BJ (cell line): ENCODE results near the gene ISCA2. TPM values are rescaled to one million over a fixed set of nuclear protein-coding genes. Genes with fewer than 3 reads are reported as not detected.

Experiments used
- CTCF ChIA-PET: fragments of 350-600 bp; formaldehyde crosslinking; extraction: SDS; loops from one replicate; lab custom pipeline; 2021; ENCODE audit warnings: antibody characterized with exemption, inconsistent platforms; lab: Yijun Ruan, JAX
- POLR2A ChIA-PET: fragments of 300-600 bp; sonication (Branson Sonifier 250); formaldehyde crosslinking; extraction: SDS; loops from one replicate; lab custom pipeline; 2021; ENCODE audit warnings: antibody characterized with exemption; lab: Charles Lee
- DNase-seq: peaks from one replicate; pipeline ENCODE4 v3.0.0-alpha.2; 2011; ENCODE audit warnings: low read depth
- H3K27me3 ChIP-seq: 2 replicates; pipeline ENCODE4 v1.6.0; 2011; ENCODE audit warnings: low read length; ENCODE audit not compliant: control insufficient read depth, insufficient read depth
- H3K36me3 ChIP-seq: 2 replicates; pipeline ENCODE4 v1.5.1; 2011; ENCODE audit warnings: low read length; ENCODE audit not compliant: control insufficient read depth, insufficient read depth
- H3K4me3 ChIP-seq: 2 replicates; pipeline ENCODE4 v1.5.1; 2011; ENCODE audit warnings: low read depth, mild to moderate bottlenecking, control low read depth, low read length
- polyA plus RNA-seq: library from polyadenylated mRNA; depleted of rRNA; stranded (reverse); fragments of >200 nt; gene quantifications from 2 replicates; pipeline ENCODE4 v1.2.3, GENCODE V29; 2011
- TF ChIP-seq, protein P1 (sequence below): IDR thresholded peaks from 2 replicates; pipeline ENCODE4 v1.5.1; 2011; ENCODE audit warnings: low read depth, mild to moderate bottlenecking, control low read depth, inconsistent platforms, low read length, moderate library complexity; ENCODE audit not compliant: insufficient read depth

ISCA2 gene
- polyA plus RNA-seq, 1 experiment: 13.0 TPM

DNA sequence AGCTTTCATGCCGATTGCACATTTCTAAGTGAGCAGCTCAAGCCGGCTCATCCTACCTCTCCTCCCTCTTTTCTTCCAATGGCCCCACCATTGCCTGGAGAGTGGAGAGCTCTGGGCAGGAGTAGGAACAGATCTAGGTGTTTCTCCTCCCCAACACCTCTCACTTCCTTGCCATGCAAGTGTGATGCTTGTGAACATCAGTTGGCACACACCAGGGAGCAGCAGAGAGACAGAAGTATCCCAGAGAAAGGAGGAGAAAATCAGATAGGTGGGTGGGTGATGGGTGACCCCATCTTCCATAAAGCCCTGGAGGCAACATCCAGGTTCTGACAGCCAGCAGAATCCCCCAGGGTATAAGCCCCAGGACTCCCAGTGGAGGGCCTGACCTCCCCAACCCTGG, 28.2 kb upstream of the ISCA2 start:
- ChIA-PET POLR2A (no interaction called here), CTCF (interaction anchor here (8.9 kb wide), 1 partner anchor 12 kb away, joined by 55 read pairs; no protein-coding TSS in a partner anchor)
- Histone ChIP-seq H3K4me3 (no peak overlapping the region), H3K36me3 (no peaks in the 10 kb centered on the region), H3K27me3 (peaks cover 3% of the 10 kb centered on the region)
- no peak for DNase-seq
- TF ChIP-seq, protein P1, sequence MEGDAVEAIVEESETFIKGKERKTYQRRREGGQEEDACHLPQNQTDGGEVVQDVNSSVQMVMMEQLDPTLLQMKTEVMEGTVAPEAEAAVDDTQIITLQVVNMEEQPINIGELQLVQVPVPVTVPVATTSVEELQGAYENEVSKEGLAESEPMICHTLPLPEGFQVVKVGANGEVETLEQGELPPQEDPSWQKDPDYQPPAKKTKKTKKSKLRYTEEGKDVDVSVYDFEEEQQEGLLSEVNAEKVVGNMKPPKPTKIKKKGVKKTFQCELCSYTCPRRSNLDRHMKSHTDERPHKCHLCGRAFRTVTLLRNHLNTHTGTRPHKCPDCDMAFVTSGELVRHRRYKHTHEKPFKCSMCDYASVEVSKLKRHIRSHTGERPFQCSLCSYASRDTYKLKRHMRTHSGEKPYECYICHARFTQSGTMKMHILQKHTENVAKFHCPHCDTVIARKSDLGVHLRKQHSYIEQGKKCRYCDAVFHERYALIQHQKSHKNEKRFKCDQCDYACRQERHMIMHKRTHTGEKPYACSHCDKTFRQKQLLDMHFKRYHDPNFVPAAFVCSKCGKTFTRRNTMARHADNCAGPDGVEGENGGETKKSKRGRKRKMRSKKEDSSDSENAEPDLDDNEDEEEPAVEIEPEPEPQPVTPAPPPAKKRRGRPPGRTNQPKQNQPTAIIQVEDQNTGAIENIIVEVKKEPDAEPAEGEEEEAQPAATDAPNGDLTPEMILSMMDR: no peak

GRCh38 chr14:74468513-74468912, 25.1 kb upstream of the ISCA2 start:
- CTCF ChIA-PET: no interaction called here
- H3K27me3 ChIP-seq: peaks cover 3% of the 10 kb centered on the region
- DNase-seq: no peak

GRCh38 chr14:74469548-74470518, 23.7 kb upstream of the ISCA2 start:
- ChIA-PET CTCF (interaction anchor here (1.0 kb wide), 1 partner anchor 11 kb away, joined by 4 read pairs; no protein-coding TSS in a partner anchor), POLR2A (no interaction called here)
- no peaks in the 10 kb centered on the region for H3K36me3 ChIP-seq
- DNase-seq: no peak
- TF ChIP-seq, protein P1: no peak
- no peak overlapping the region for H3K4me3 ChIP-seq
- peaks cover 3% of the 10 kb centered on the region for H3K27me3 ChIP-seq

More at GRCh38 chr14:74468513-74468912, 25.1 kb upstream of the ISCA2 start:
- TF ChIP-seq, protein P1: no peak
- no peak overlapping the region for H3K4me3 ChIP-seq
- POLR2A ChIA-PET: no interaction called here
- no peaks in the 10 kb centered on the region for H3K36me3 ChIP-seq

DNA sequence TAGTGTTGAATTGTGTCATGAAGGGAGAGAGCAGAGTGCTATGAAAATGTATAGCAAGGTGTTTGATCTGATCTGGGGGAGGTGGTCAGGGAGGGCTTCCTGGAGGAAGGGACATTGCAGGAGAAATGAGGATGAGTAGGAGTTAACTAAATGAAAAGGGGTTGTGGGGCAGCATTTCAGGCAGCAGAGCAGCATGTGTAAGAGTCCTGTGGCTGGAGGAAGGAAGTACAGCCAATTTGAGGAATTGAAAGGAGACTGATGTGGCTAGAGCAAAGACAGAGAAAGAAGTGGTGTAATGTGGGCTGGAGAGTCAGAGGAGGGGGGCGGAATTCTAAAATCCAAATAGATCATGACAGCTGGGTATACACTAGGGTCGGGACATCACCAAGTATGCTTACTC, 21.0 kb upstream of the ISCA2 start:
- ChIA-PET POLR2A (no interaction called here), CTCF (interaction anchor here (2.3 kb wide), 1 partner anchor 13 kb away, joined by 7 read pairs; no protein-coding TSS in a partner anchor)
- Histone ChIP-seq H3K4me3 (no peak overlapping the region), H3K27me3 (no peaks in the 10 kb centered on the region), H3K36me3 (no peaks in the 10 kb centered on the region)
- TF ChIP-seq, protein P1: no peak
- DNase-seq: no peak

DNA sequence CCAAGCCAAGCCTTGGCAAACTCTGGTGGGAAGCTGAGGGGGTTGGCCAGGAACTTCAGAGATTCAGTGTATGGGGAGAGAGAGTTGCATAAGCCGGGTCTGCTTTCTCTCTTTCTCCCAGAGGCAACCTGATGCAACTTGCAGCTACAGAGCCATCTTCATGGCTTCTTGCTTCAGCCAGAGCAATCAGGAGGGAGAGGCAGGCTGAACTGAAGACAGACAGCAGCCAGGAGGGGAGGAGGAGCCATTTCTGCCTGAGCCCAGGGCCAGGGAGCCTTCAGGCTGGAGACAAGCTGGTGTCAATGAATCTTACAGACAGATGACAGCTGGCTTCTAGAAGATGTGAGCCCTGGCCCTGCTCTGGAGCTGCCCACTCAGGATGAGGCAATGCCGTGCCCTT, 19.2 kb upstream of the ISCA2 start:
- H3K4me3 ChIP-seq: no peak overlapping the region
- H3K36me3 ChIP-seq: no peaks in the 10 kb centered on the region
- DNase-seq: no peak
- ChIA-PET CTCF (interaction anchor here (1.1 to 6.5 kb wide), 3 partner anchors 13 to 15 kb away, joined by 3 to 55 read pairs (median 7); no protein-coding TSS in a partner anchor), POLR2A (no interaction called here)
- TF ChIP-seq, protein P1: no peak
- H3K27me3 ChIP-seq: no peaks in the 10 kb centered on the region
